Measurements from ENCODE around the gene OLA1.

Gene OLA1

GRCh38 chr2:174171686-174172445 is 76.5 kb downstream of the OLA1 start:
- H3K27ac ChIP-seq, result no peak overlapping the region
- ChIA-PET POLR2A (ENCODE audit: low non-redundant PET) (no interaction called here), CTCF (interaction anchor here (0.7 to 1.9 kb wide), 2 partner anchors 14 to 74 kb away, joined by 3 to 6 read pairs; no protein-coding TSS in a partner anchor)
- TF ChIP-seq CTCF (conservative IDR thresholded peaks at IDR 0.05; ENCODE audit: low read depth), result no peak
- no peak for DNase-seq (ENCODE audit: low spot score)

GRCh38 chr2:174169372-174169771 is 79.0 kb downstream of the OLA1 start:
- ChIA-PET CTCF (interaction anchor here (0.7 kb wide), 1 partner anchor 761 kb away, joined by 3 read pairs; no protein-coding TSS in a partner anchor), POLR2A (ENCODE audit: low non-redundant PET) (no interaction called here)
- no peak overlapping the region for H3K27ac ChIP-seq
- no peak for TF ChIP-seq CTCF (conservative IDR thresholded peaks at IDR 0.05; ENCODE audit: low read depth)
- no peak for DNase-seq (ENCODE audit: low spot score)

GRCh38 chr2:174166261-174166660 is 82.1 kb downstream of the OLA1 start:
- no peak overlapping the region for H3K27ac ChIP-seq
- TF ChIP-seq CTCF (conservative IDR thresholded peaks at IDR 0.05; ENCODE audit: low read depth), result no peak
- DNase-seq (ENCODE audit: low spot score), result no peak
- ChIA-PET POLR2A (ENCODE audit: low non-redundant PET) (no interaction called here), CTCF (interaction anchor here (1.0 kb wide), 1 partner anchor 8 kb away, joined by 4 read pairs; no protein-coding TSS in a partner anchor)

GRCh38 chr2:174161490-174161889 is 86.8 kb downstream of the OLA1 start:
- no peak for DNase-seq (ENCODE audit: low spot score)
- H3K27ac ChIP-seq, result no peak overlapping the region
- TF ChIP-seq CTCF (conservative IDR thresholded peaks at IDR 0.05; ENCODE audit: low read depth), result no peak
- ChIA-PET POLR2A (ENCODE audit: low non-redundant PET) (no interaction called here), CTCF (interaction anchor here (0.6 to 0.7 kb wide), 2 partner anchors 38 to 62 kb away, joined by 3 read pairs; no protein-coding TSS in a partner anchor)

- H3K27ac ChIP-seq, result no peak overlapping the region
- POLR2A ChIA-PET (ENCODE audit: low non-redundant PET), result no interaction called here
- CTCF ChIA-PET, result interaction anchor here (0.6 to 1.5 kb wide), 4 partner anchors 8 to 183 kb away, joined by 3 to 6 read pairs (median 4); no protein-coding TSS in a partner anchor
- peak; percentile 25 for DNase-seq (ENCODE audit: low spot score)
- peak; percentile 49 for TF ChIP-seq CTCF (conservative IDR thresholded peaks at IDR 0.05; ENCODE audit: low read depth)
These were observed 90.3 kb downstream of the OLA1 start for GRCh38 chr2:174158003-174158402.

GRCh38 chr2:174157053-174157452 is 91.3 kb downstream of the OLA1 start:
- POLR2A ChIA-PET (ENCODE audit: low non-redundant PET), result no interaction called here
- DNase-seq (ENCODE audit: low spot score), result no peak
- no peak overlapping the region for H3K27ac ChIP-seq
- CTCF ChIA-PET, result no interaction called here
- no peak for TF ChIP-seq CTCF (conservative IDR thresholded peaks at IDR 0.05; ENCODE audit: low read depth)

All from RWPE1 (cell line).